Lower leg skin (tissue), 3 donors: Measurements from ENCODE around the gene PRRG2.

ENCODE experiments used
- CTCF ChIP-seq, 3 donors: fragments of 450-650 bp; IDR thresholded peaks; one replicate each; pipeline ENCODE4 v1.5.1; 2016; ENCODE audit warnings: antibody characterized with exemption in 3 of 3, mild to moderate bottlenecking in 3 of 3, moderate library complexity in 2 of 3
- POLR2A ChIP-seq, 2 donors: fragments of 450-650 bp; IDR thresholded peaks; one replicate each; pipeline ENCODE4 v1.6.1; 2016 to 2017; ENCODE audit warnings: antibody characterized with exemption in 2 of 2, mild to moderate bottlenecking in 1 of 2, moderate library complexity in 1 of 2

DNA sequence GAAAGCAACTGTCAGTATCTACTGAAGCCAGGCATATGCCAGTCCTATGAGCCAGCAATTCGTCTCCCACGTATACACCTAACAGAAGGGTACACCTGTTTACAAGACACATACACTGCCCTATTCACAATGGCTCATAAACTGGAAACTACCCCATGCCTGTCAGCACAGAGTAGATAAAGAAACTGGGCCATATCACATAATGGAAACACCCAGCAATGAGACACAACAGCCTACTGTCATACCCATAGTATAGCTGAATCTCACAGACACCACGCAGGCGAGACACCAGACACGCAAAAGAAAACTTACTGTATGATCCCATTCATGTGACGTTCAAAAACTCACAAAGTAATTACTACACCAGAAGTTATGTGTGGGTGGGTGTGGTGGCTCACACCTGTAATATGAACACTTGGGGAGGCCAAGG is 16.5 kb upstream of the PRRG2 start:
- TF ChIP-seq POLR2A (IDR thresholded peaks at IDR 0.05) (no peak), CTCF (IDR thresholded peaks at IDR 0.05) (no peak)
